Mesenchymal stem cell (in vitro differentiated cells and primary cell): ENCODE measurements around the gene LAMC3.

ENCODE experiments used
- DNase-seq: peaks from one replicate; pipeline ENCODE4 v3.0.0-alpha.2; 2013
- H2AFZ ChIP-seq: one replicate; pipeline ENCODE4 v1.6.1; 2013; ENCODE audit warnings: low read depth, mild to moderate bottlenecking, control low read depth, inconsistent platforms, low read length, moderate library complexity
- H2AK5ac ChIP-seq: 2 replicates; pipeline ENCODE4 v1.6.1; 2013; ENCODE audit warnings: low read length, moderate library complexity, mild to moderate bottlenecking, inconsistent platforms; ENCODE audit not compliant: severe bottlenecking
- H2BK120ac ChIP-seq: one replicate; pipeline ENCODE4 v1.6.1; 2013; ENCODE audit warnings: low read depth, mild to moderate bottlenecking, inconsistent platforms, low read length, moderate library complexity
- H2BK12ac ChIP-seq, 2 experiments: one replicate each; pipeline ENCODE4 v1.6.1; 2013; ENCODE audit warnings: inconsistent platforms in 2 of 2, low read length in 2 of 2, mild to moderate bottlenecking in 2 of 2, moderate library complexity in 2 of 2, control low read depth in 1 of 2
- H2BK15ac ChIP-seq: one replicate; pipeline ENCODE4 v1.6.1; 2013; ENCODE audit warnings: mild to moderate bottlenecking, low read depth, inconsistent platforms; ENCODE audit not compliant: poor library complexity, severe bottlenecking
- H2BK5ac ChIP-seq: 2 replicates; pipeline ENCODE4 v1.6.1; 2013; ENCODE audit warnings: low read depth, mild to moderate bottlenecking, low read length, control low read depth, inconsistent platforms; ENCODE audit not compliant: poor library complexity, severe bottlenecking
- H3K14ac ChIP-seq, 2 experiments: one replicate each; pipeline ENCODE4 v1.6.1; 2013; ENCODE audit warnings: inconsistent platforms in 2 of 2, low read length in 2 of 2, control low read depth in 1 of 2, mild to moderate bottlenecking in 1 of 2, moderate library complexity in 1 of 2
- H3K18ac ChIP-seq, 2 experiments: one replicate each; pipeline ENCODE4 v1.6.1; 2013; ENCODE audit warnings: inconsistent platforms in 2 of 2, low read length in 2 of 2, control low read depth in 1 of 2, low read depth in 1 of 2, mild to moderate bottlenecking in 1 of 2
- H3K23ac ChIP-seq, 2 experiments: one replicate each; pipeline ENCODE4 v1.6.1; 2013; ENCODE audit warnings: inconsistent platforms in 2 of 2, low read length in 2 of 2, mild to moderate bottlenecking in 2 of 2, moderate library complexity in 2 of 2, control low read depth in 1 of 2
- H3K27ac ChIP-seq: 2 replicates; pipeline ENCODE4 v1.5.1; 2013; ENCODE audit warnings: mild to moderate bottlenecking, moderate library complexity, low read length, control low read depth, inconsistent platforms; ENCODE audit not compliant: poor library complexity, severe bottlenecking
- H3K27me3 ChIP-seq, 2 experiments: 2 replicates each; pipeline versions ENCODE4 v1.6.1 to v1.7.0; 2013; ENCODE audit warnings: low read length in 2 of 2, mild to moderate bottlenecking in 2 of 2, moderate library complexity in 2 of 2, control low read depth in 1 of 2, inconsistent platforms in 1 of 2; ENCODE audit not compliant: control insufficient read depth in 1 of 2, insufficient read depth in 1 of 2
- H3K36me3 ChIP-seq, 2 experiments: 2 replicates each; pipeline versions ENCODE4 v1.6.1 to v1.7.0; 2013; ENCODE audit warnings: low read length in 2 of 2, control low read depth in 1 of 2, inconsistent platforms in 1 of 2, low read depth in 1 of 2, mild to moderate bottlenecking in 1 of 2; ENCODE audit not compliant: insufficient read depth in 2 of 2, control insufficient read depth in 1 of 2
- H3K4ac ChIP-seq, 2 experiments: one replicate each; pipeline ENCODE4 v1.6.1; 2013; ENCODE audit warnings: inconsistent platforms in 2 of 2, low read length in 2 of 2, mild to moderate bottlenecking in 2 of 2, moderate library complexity in 2 of 2, control low read depth in 1 of 2, low read depth in 1 of 2
- H3K4me1 ChIP-seq: 2 replicates; pipeline ENCODE4 v1.6.1; 2013; ENCODE audit warnings: low read depth, low read length, control low read depth; ENCODE audit not compliant: control insufficient read depth, insufficient read depth
- H3K4me2 ChIP-seq: 2 replicates; pipeline ENCODE4 v1.6.1; 2013; ENCODE audit warnings: low read length, mild to moderate bottlenecking, inconsistent platforms; ENCODE audit not compliant: poor library complexity, severe bottlenecking
- H3K4me3 ChIP-seq, 2 experiments: 2 replicates each; pipeline versions ENCODE4 v1.5.1 to v1.7.0; 2013; ENCODE audit warnings: low read length in 2 of 2, mild to moderate bottlenecking in 2 of 2, control low read depth in 1 of 2, low read depth in 1 of 2; ENCODE audit not compliant: insufficient read depth in 1 of 2
- H3K79me1 ChIP-seq: replicated peaks from 2 replicates; pipeline ENCODE4 v1.6.1; 2013; ENCODE audit warnings: mild to moderate bottlenecking, control low read depth, low read length, inconsistent platforms; ENCODE audit not compliant: poor library complexity, severe bottlenecking
- H3K9ac ChIP-seq: 2 replicates; pipeline ENCODE4 v1.7.0; 2013; ENCODE audit warnings: mild to moderate bottlenecking, low read length, moderate library complexity
- H3K9me3 ChIP-seq: 2 replicates; pipeline ENCODE4 v1.7.0; 2013; ENCODE audit warnings: mild to moderate bottlenecking, low read length; ENCODE audit not compliant: control insufficient read depth
- H4K8ac ChIP-seq: one replicate; pipeline ENCODE4 v1.6.1; 2013; ENCODE audit warnings: inconsistent platforms, mild to moderate bottlenecking, low read length, moderate library complexity
- H4K91ac ChIP-seq: one replicate; pipeline ENCODE4 v1.6.1; 2013; ENCODE audit warnings: mild to moderate bottlenecking, low read length, inconsistent platforms
- WGBS: methylation state at CpG from one replicate; pipeline ENCODE4 v1.1.7; 2013; ENCODE audit warnings: mixed read lengths; 5-methylcytosine and 5-hydroxymethylcytosine counted together

LAMC3 gene

DNA sequence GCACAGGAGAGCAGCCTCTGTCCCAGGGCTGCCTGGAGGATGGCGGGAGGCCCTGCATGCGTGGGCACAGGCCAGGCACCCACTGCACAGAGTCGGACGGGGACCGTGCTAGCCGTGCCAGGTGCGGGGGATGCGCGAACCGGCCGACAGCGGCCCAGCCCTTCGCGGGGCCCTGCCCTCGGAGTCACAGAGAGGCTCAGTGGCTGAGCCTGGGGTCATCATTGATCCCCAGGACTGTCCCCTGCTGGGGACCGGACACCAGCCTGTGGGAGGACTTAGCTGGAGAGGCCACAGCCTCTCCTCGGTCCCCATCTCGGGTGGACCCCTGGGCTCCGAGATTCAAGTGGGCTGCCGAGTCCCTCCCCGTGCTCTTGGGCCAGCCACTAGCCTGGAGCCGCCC is 19.1 kb upstream of the LAMC3 start:
- no peak overlapping the region for H3K23ac ChIP-seq
- no peak overlapping the region for H3K9ac ChIP-seq
- no peak overlapping the region for H3K18ac ChIP-seq
- no peak overlapping the region for H3K4me3 ChIP-seq
- peaks cover 5% of the 10 kb centered on the region for H3K4me1 ChIP-seq
- H4K91ac ChIP-seq: no peak overlapping the region
- no peak overlapping the region for H3K4ac ChIP-seq
- no peak overlapping the region for H3K4me2 ChIP-seq
- no peak overlapping the region for H2BK15ac ChIP-seq
- no peaks in the 10 kb centered on the region for H3K9me3 ChIP-seq
- H2BK5ac ChIP-seq: no peak overlapping the region
- no peak overlapping the region for H2BK120ac ChIP-seq
- no peak overlapping the region for H4K8ac ChIP-seq
- WGBS: 91% methylated on average over 22 of the region's 22 CpGs
- H2AK5ac ChIP-seq: no peak overlapping the region
- H2BK12ac ChIP-seq: no peak overlapping the region
- no peak overlapping the region for H2AFZ ChIP-seq
- H3K79me1 ChIP-seq: no peaks in the 10 kb centered on the region
- H3K36me3 ChIP-seq: no peaks in the 10 kb centered on the region
- no peak overlapping the region for H3K14ac ChIP-seq
- no peak overlapping the region for H3K27ac ChIP-seq
- H3K27me3 ChIP-seq: peaks cover 13 to 77% of the 10 kb centered on the region in 2 experiments
- DNase-seq: no peak

DNA sequence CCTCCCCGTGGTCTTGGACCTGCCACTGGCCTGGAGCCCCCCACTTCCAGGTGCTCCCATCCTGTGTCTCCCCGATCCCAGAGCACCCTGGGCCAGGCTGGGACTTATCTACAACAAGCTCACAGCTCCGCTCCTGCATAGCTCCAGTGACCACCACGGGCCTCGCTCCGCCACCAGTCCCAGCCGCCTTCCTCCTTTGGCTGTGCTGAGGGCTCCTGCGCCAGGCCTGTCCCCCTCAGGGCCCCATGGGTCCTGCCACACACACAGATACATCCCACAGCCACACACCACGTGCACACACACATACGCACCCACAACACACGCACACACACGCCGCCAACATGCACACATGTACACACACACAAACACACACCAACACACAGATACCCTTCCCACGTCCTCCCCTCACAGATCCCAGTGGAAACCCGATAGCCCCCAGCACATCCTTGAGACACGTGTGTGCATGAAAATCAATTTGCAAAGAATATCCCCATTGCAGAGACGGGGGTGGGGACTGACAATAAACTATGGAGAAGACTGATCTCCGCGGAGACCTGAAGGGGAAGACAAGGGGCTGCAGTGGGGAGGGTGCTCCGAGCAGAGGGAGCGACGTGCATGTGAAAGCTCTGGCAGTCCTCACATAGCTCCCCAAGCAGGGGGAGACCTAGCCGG is 18.5 kb upstream of the LAMC3 start:
- no peak overlapping the region for H3K27ac ChIP-seq
- H2AK5ac ChIP-seq: no peak overlapping the region
- no peak overlapping the region for H2BK15ac ChIP-seq
- no peak overlapping the region for H2AFZ ChIP-seq
- H2BK12ac ChIP-seq: no peak overlapping the region
- no peak for DNase-seq
- no peak overlapping the region for H3K23ac ChIP-seq
- WGBS: 72% methylated on average over 23 of the region's 23 CpGs
- H3K79me1 ChIP-seq: no peaks in the 10 kb centered on the region
- no peaks in the 10 kb centered on the region for H3K36me3 ChIP-seq
- H3K14ac ChIP-seq: no peak overlapping the region
- H3K18ac ChIP-seq: no peak overlapping the region
- no peaks in the 10 kb centered on the region for H3K9me3 ChIP-seq
- no peak overlapping the region for H3K9ac ChIP-seq
- H3K4me2 ChIP-seq: no peak overlapping the region
- H3K4ac ChIP-seq: no peak overlapping the region
- H2BK120ac ChIP-seq: no peak overlapping the region
- peaks cover 13 to 71% of the 10 kb centered on the region in 2 experiments for H3K27me3 ChIP-seq
- H3K4me3 ChIP-seq: no peak overlapping the region
- H2BK5ac ChIP-seq: no peak overlapping the region
- H4K8ac ChIP-seq: peak overlapping the region; percentile 19
- peaks cover 10% of the 10 kb centered on the region for H3K4me1 ChIP-seq
- H4K91ac ChIP-seq: no peak overlapping the region

DNA sequence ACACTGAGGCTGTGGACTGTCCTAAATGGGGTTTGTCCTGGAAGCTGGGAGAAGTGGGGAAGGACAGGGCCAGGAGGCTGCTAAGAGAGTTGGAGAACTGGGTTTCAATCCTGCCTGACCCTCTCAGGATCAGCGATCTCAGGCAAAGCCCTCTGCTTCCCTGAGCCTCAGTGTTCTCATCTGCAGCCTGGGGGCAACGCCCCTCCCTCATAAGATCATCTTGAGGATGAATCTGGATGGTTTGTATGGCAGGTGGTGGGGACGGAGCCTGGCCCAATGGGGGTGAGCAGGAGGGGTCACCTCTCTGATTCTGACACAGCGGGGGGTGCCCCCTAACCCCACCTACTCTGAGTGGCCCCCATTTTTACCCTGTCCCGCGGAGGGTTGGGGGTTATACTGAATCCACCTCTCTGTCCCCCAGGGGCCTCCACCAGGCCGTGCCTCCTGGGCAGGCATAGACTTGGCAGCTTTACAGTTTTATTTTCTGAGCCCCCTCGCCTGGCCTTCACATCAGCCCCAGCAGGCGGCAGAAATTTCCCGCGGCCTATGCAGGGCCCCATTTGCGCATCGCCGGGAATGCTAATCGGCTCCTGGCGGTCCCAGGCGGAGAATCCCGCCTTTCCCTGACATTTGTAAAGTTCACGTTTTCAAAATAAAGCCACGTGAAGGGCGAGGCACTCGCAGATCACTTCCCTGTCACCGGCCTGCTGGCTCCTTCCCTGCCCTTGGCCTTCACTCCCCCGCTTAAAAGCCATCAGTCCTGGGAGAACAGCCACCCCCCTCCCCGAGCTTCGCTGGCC is 17.8 kb upstream of the LAMC3 start:
- H4K91ac ChIP-seq: no peak overlapping the region
- no peak overlapping the region for H4K8ac ChIP-seq
- WGBS: 36% methylated on average over 26 of the region's 26 CpGs
- DNase-seq: no peak
- no peak overlapping the region for H3K4me2 ChIP-seq
- H3K23ac ChIP-seq: no peak overlapping the region
- H2BK5ac ChIP-seq: no peak overlapping the region
- H3K14ac ChIP-seq: no peak overlapping the region
- H3K4me1 ChIP-seq: peaks cover 12% of the 10 kb centered on the region
- H2AFZ ChIP-seq: no peak overlapping the region
- no peak overlapping the region for H2BK120ac ChIP-seq
- H2AK5ac ChIP-seq: no peak overlapping the region
- peaks cover 13 to 66% of the 10 kb centered on the region in 2 experiments for H3K27me3 ChIP-seq
- no peak overlapping the region for H3K4me3 ChIP-seq
- no peaks in the 10 kb centered on the region for H3K9me3 ChIP-seq
- H3K27ac ChIP-seq: no peak overlapping the region
- H3K79me1 ChIP-seq: no peaks in the 10 kb centered on the region
- no peak overlapping the region for H3K9ac ChIP-seq
- no peaks in the 10 kb centered on the region for H3K36me3 ChIP-seq
- H2BK12ac ChIP-seq: no peak overlapping the region
- no peak overlapping the region for H2BK15ac ChIP-seq
- no peak overlapping the region for H3K18ac ChIP-seq
- no peak overlapping the region for H3K4ac ChIP-seq
